Stimulated activated CD4-positive, alpha-beta T cell treated with anti-CD3 and anti-CD28 coated beads, Interleukin-15, amount 100 ng/mL, for 24 hours (primary cell): Measurements from ENCODE around the gene HLA-DMB.
A peak's percentile ranks its signal among the peaks of the same experiment; 100 is the strongest.
"Not testable (repeated sequence)": the region's sequence is repeated elsewhere in the genome, so short reads cannot be mapped to it uniquely, and the experiment has no call there.

Experiments used
- DNase-seq: peaks from one replicate; pipeline ENCODE4 v3.0.0-alpha.2; 2020

Gene HLA-DMB

DNA sequence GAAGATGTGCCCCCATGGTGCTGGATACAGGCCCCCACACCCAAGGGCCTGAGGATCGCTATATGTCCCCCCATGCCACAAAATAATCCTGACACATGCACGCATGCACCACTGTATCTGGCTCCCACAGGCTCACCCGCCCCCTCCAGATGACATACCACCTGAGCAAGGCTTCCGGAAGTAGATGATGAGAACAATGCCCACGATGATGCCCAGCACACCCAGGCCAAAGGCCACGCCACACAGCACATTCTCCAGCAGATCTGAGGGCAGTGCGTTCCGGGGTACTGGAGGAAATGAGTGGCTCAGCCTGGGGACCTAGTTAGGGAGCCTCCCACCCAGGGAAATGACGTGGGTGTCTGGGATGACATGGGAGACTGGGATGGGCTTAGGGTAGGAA, 8.3 kb upstream of the HLA-DMB start:
- DNase-seq: no peak

DNA sequence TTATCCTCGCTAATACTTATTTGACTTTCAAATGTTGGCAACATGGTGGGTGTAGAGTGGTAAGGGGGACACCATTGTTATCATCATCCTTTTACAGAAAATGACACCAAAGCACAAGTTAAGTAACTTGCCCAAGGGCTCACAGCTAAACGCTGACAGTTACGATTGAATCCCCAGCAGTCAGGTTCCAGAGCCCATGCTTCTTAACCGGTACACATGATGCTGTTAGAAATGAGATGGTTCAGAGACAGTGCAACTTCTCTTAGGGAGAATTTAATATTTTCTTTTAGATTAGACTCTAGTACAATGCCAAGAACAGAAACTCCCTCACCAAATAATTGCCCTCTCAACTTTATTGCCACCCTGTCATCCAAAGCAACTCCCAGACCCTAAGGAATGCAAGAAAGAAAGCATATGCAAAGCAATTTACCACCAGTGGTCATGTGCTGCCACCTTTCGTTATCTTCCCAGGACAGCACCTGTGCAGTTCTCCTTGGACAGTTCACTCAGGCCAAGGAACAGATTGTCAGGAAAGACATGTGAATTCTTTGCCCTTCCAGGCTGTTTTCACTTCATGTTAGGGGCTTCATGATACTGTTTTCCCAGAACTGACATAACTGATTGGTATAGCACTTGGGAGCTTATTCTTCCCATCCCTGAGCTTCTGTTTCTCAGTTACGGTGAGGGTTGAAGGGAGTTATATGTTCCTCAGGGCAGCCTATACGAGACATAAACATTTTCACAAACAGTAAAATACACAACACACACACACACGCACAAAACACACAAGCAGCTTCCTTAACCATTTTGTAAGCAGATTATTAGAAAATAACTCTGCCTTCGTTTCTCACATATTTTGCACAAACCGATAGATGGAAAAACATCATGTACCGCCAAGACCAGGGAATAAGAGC, 7.0 kb upstream of the HLA-DMB start:
- peak; percentile 34 for DNase-seq

DNA sequence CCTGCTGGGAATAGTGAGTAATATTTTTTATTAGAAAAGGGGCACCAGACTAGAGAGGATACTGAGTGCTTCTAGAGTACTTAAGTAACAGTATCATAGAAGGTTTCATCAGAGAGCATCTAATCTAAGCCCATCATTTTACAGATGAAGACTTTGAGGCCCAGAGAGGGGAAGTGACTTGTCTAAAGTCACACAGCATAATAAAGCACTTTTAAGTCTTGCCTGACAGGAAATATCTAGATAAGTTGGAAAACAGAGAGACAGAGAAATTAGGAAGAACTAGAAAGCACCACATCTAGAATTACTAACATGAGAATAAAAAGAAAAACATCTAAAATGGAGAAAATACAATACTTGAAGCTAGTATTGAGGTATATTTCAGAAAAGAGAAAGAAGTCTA, 6.1 kb upstream of the HLA-DMB start:
- no peak for DNase-seq

DNA sequence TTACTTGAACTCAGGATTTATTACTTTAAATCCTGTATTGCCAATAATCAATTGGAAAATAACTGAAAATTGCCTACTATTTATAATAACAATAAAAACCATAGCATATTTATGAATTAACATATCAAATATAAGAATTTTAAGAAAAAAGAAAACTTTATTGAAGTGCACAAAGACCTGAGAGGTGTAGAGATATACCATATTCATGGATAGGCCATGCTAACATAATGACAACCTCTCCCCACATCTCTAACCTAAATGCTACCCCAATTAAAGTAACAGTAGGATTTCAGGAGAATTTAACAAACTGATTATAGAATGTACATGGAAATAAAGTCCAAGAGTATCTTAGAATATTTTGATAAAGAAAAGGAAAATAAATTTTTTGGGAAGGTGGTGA, 5.1 kb upstream of the HLA-DMB start:
- no peak for DNase-seq

- peak; percentile 56 for DNase-seq
Observed at GRCh38 chr6:32945108-32945760, 4.4 kb upstream of the HLA-DMB start.

DNA sequence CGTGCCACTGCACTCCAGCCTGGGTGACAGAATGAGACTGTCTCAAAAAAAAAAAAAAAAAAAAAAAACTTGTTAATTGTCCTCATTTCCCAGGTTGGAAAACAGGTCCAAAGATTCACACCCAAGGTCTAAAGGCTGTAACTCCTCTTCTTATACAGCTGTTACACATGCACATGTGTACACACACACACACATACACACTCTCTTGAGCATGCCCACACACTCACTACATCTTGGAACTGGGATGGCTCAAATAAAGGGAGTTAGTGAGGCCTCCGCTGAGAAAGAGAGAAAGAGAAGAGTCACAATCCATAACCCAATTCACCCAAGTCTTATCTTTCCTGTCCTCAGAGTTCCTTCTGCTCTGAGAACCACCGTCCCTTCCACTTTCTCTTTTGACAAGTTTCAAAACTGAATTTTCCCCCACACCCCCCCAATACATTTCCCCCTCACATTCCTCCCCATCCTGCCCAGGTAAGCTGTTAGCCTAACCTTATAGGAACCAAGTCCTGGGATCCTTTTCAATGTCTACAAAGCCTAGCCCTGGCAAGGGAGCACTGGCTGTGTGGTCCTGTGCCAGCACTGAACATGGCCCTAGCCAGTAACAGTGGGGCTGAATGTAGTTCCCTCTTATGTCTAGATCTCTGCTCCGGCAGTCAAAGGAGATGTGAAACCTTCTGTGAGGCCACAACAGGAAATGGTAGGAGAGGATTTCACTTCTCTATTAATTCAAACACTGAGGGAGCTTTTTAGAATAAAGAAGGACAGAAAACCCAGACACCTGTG, 3.2 kb upstream of the HLA-DMB start:
- DNase-seq: peak; percentile 42

GRCh38 chr6:32942555-32943123, 1.8 kb upstream of the HLA-DMB start:
- not testable (repeated sequence) for DNase-seq

GRCh38 chr6:32941214-32941768, 463 bp upstream of the HLA-DMB start:
- peak; percentile 57 for DNase-seq

DNA sequence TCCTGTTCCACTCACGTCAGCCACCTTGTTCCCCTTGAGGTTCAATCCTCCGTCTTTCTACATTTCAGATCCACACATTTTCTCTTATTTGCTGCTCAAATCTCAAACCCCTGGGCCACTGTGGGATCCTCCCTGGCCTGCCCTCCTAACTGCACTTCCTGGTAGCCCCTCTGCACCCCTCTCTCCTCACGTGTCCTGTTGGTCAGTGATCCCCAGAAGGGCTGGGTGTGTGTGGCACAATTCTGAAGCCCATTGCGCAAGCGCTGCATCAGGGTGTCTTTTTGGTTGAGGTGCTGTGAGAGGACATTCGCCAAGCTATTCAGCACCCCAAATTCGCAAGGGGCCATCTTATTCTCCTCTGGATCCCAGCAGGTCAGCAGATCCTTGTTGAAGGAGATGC, 2.3 kb downstream of the HLA-DMB start:
- no peak for DNase-seq

- no peak for DNase-seq
Observed at GRCh38 chr6:32937230-32937633, 3.6 kb downstream of the HLA-DMB start.

- DNase-seq: no peak
Observed at GRCh38 chr6:32936239-32937152, 4.3 kb downstream of the HLA-DMB start.

GRCh38 chr6:32935551-32936238, 5.1 kb downstream of the HLA-DMB start:
- DNase-seq: no peak

DNA sequence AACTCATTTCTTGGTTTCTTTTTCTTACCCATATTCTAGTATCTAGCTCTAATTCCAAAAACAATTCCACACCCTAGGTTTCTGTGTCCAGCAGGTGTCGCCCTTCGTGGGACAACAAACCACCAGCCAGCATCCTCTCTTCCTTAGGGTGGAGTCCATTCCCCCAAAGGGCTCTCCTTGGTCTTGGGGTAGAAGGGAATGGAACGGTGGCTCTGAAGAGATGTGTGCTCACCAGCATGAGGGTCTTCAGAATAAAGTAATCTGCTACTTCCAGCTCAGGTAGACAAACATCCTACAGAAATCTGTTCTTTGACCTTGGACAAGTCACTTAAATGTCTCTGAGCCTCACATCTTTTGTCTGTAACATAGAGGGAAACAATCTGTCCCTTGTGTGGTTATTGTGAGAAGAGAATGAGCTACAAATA, 7.2 kb downstream of the HLA-DMB start:
- DNase-seq: peak; percentile 84

- no peak for DNase-seq
Observed at GRCh38 chr6:32932132-32932868, 8.5 kb downstream of the HLA-DMB start.

DNA sequence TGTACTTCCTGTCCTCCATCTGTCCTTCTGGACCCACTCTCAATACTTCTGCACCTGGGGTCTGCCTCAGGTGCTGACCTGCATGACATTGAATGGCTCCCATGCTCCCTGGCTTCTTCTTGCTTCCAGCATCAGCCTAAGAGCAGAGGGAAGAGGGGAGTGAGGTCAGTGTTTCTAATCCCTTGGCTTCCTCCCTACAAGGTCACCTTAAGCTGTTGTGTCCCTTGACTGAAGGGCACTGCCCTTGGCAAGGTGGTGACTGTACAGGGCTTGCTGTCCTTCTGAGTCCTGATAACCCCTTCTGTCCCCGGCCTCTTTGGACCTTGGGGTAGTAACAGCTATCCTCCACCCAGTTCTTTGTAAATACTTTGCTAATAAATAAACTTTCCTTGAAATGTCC, 9.6 kb downstream of the HLA-DMB start:
- DNase-seq: no peak

DNA sequence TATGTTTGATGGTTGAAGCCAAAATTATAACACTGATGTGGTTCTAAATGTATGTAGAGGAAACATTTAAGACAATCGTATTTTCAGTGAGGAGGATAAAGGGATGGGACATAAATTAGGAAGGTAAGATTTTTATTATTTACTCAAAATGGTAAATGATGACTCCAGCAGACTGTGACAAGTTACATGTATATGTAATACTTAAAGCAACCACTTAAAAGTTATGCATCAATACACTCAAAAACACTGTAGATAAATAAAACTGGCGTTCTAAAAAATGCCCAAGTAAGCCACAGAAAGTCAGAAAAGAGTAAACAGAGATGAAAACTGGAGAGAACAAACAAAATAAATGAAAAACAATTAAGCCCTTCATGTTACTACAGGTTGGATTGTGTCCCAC, 18.7 kb downstream of the HLA-DMB start:
- DNase-seq: no peak

DNA sequence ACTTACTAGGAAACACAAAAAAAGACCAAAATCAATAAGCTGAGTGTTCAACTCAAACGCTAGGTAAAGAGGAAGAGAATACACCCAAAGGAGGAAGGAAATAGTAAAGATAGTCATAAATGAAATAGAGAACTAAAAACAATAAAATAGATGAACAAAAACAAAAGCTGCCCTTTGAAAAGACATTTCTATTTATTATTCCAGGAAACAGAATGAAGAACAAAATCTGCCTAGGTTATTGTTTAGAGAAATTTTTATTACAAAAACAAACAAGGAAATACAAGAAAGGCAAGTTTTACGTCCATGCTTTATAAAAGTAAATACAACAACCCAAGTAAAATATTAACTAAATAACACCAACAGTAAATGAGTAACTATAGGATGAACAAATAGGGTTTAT, 20.1 kb downstream of the HLA-DMB start:
- DNase-seq: no peak

DNA sequence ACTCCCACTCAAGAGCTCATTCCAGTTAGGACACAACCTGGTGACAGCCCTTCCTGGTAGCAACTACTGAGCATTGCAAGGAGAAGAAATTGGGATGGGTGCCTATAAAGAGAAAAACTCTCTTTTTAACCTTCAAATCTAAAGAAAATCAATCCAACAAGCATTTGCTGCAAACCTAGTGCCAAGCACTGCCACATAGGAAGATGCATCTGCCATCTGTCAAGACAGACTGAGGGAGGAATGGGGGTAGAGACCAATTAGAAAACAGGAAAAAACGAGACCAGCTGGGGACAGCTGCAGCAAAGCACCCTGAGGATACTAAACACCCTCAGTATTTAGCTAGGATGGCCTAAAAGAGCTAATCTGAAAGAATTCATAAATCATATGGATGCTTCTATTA, 27.9 kb downstream of the HLA-DMB start:
- DNase-seq: no peak

DNA sequence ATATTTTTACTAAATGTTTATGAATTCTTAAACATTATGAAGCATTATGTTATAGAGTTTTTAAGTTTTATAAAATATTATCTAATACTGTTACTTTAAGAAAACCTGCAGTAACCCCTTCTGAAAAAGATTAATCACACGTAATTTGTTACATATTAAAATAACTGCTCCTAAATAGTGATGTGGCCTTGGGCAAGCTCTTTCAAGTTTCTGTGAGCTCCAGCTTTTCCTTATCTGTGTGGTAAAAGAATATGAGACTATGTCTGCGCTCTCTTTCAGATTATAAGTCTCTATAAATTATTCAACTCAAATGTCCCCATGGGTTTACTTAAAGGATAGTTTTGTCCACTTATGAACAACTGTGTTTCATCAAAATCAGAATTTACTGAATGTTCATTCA, 31.9 kb downstream of the HLA-DMB start:
- no peak for DNase-seq

DNA sequence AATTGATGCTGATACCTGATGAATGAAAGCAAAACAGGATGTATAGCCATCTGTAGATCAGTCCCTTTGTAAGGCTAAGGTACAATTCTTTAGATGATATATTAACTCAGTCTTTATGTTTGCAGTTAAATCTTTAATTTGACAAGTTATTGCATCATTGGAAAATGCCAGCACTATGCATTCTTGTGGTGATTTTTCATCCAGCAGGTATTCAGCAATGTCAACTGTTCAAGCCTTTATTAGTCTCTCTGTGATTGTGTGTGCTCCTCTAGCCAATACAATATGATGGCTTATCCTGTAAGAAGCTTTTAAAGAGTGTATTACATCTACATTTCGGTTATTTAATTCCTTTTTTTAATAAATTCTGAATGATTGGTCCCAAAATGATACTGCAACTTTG, 34.3 kb downstream of the HLA-DMB start:
- DNase-seq: no peak
